NCI-H510A (cell line): ENCODE results near the gene NTMT1.

Experiments
- DNase-seq: peaks from one replicate; lab custom pipeline; 2025; lab: John Stamatoyannopoulos, UW

Gene NTMT1

GRCh38 chr9:129678844-129679243, 52.9 kb downstream of the NTMT1 start:
- DNase-seq: no peak

- no peak for DNase-seq
These were observed 53.6 kb downstream of the NTMT1 start for GRCh38 chr9:129679537-129679936.

- DNase-seq: no peak
These were observed 56.0 kb downstream of the NTMT1 start for GRCh38 chr9:129681924-129682323.

DNA sequence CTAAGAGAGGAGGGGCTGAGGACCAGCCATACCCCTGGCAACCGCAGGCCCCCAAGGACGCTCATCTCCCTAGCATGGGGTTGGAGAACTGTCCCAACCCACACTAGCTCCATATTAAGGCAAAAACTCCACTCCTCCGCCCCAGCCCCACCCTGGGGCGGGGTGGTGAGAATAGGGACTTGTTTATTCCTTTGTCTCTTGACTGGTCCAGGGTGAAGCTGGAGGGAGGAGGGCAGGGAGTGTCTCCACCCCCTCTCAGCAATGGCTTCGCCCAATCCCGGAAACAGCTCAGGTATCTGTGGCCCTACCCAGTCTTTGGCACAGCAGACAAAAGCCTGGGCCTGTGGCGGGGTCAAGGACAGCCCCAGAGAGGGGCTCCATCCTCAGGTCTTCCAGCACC, 56.4 kb downstream of the NTMT1 start:
- no peak for DNase-seq

DNA sequence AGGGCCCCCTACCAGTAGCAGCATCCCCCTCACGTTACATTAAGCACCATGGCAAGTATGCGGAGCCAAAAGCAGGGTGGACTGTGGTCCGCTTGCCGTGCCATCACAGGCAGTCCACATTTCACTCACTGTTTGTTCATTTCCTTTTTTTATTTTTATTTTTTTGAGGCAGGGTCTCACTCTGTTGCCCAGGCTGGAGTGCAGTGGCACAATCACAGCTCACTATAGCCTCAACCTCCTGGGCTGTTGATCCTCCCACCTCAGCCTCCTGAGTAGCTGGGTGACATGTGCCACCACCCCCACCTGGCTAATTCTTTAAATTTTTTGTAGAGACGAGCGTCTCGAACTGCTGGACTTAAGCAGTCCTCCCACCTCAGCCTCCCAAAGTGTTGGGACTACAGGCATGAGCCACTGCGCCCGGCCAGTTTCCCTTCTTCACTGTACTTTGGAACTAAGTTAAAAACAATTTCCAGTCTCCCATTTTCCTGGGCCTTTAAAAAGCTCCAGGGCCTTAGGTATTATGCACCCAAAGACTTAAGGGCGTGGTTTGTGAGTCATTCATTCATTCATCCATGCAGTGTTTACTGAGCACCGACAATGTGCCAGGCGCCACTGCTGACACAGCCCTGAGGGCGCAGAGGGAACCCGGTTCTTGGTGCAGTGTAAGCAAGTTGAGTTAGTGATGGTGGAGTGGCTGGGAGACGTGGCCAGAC, 59.4 kb downstream of the NTMT1 start:
- DNase-seq: no peak
